ENCODE data around the gene HOXA4.

Gene HOXA4

DNA sequence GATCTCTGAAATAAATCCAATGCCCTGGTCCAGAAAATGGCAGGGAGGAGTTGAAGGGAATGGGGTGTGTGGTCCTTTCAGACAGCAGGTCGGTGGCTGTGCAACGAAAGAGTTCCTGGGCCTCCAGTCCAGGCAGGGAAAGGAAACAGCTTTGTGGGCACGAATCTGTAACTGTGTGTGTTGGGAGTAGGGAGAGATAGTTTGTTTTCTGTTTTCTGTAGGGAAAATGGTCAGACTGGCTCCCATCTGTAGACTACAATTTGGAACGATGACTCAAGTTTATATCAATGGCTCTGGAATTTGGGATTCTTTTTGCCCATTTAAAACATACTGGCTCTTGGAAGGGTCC lies 37.3 kb upstream of the HOXA4 start:
- no peaks in the 10 kb centered on the region for H3K36me3 ChIP-seq (ENCODE audit: control insufficient read depth, insufficient read depth, low read length)
- no peak overlapping the region for H3K9ac ChIP-seq (ENCODE audit: low read depth, low read length)
- H3K4me1 ChIP-seq (ENCODE audit: control insufficient read depth, insufficient read depth, low read length) = no peaks in the 10 kb centered on the region
- H3K27me3 ChIP-seq (ENCODE audit: control insufficient read depth, insufficient read depth, low read length) = peaks cover 100% of the 10 kb centered on the region
- no peak overlapping the region for H3K27ac ChIP-seq (ENCODE audit: low read depth, low read length)
- no peak overlapping the region for H3K4me3 ChIP-seq (ENCODE audit: low read depth, low read length)
- H3K9me3 ChIP-seq (ENCODE audit: control insufficient read depth, insufficient read depth, low read length) = no peaks in the 10 kb centered on the region

- Histone ChIP-seq H3K4me3 (ENCODE audit: low read depth, low read length) (no peak overlapping the region), H3K27me3 (ENCODE audit: control insufficient read depth, insufficient read depth, low read length) (peaks cover 100% of the 10 kb centered on the region), H3K9me3 (ENCODE audit: control insufficient read depth, insufficient read depth, low read length) (no peaks in the 10 kb centered on the region), H3K4me1 (ENCODE audit: control insufficient read depth, insufficient read depth, low read length) (no peaks in the 10 kb centered on the region), H3K9ac (ENCODE audit: low read depth, low read length) (no peak overlapping the region), H3K36me3 (ENCODE audit: control insufficient read depth, insufficient read depth, low read length) (no peaks in the 10 kb centered on the region), H3K27ac (ENCODE audit: low read depth, low read length) (no peak overlapping the region)
These were observed 36.3 kb upstream of the HOXA4 start for GRCh38 chr7:27166531-27167505.

- H3K4me1 ChIP-seq (ENCODE audit: control insufficient read depth, insufficient read depth, low read length) = no peaks in the 10 kb centered on the region
- H3K9ac ChIP-seq (ENCODE audit: low read depth, low read length) = no peak overlapping the region
- no peaks in the 10 kb centered on the region for H3K36me3 ChIP-seq (ENCODE audit: control insufficient read depth, insufficient read depth, low read length)
- H3K9me3 ChIP-seq (ENCODE audit: control insufficient read depth, insufficient read depth, low read length) = no peaks in the 10 kb centered on the region
- H3K27ac ChIP-seq (ENCODE audit: low read depth, low read length) = no peak overlapping the region
- peaks cover 100% of the 10 kb centered on the region for H3K27me3 ChIP-seq (ENCODE audit: control insufficient read depth, insufficient read depth, low read length)
- no peak overlapping the region for H3K4me3 ChIP-seq (ENCODE audit: low read depth, low read length)
These were observed 35.5 kb upstream of the HOXA4 start for GRCh38 chr7:27165996-27166530.

DNA sequence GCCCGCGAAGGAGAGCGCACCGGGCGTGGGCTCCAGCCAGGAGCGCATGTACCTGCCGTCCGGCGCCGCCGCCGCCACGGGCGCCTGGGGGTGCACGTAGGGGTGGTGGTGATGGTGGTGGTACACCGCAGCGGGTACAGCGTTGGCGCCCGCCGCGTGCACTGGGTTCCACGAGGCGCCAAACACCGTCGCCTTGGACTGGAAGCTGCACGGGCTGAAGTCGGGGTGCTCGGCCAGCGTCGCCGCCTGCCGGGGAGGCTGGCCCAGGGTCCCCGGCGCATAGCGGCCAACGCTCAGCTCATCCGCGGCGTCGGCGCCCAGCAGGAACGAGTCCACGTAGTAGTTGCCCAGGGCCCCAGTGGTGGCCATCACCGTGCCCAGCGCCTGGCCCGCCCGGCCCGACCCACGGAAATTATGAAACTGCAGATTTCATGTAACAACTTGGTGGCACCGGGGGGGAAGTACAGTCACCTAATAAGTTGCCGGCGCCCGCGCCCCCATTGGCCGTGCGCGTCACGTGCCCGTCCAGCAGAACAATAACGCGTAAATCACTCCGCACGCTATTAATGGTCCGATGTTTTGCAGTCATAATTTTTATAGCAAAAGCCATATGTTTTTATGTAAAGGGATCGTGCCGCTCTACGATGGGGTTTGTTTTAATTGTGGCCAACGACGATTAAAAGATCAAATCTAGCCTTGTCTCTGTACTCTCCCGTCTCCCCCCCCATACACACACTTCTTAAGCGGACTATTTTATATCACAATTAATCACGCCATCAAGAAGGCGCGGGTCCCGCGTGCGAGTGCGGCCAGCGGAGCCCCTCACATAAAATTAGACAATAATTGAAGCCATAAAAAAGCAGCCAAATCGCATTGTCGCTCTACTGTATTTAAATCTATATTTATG lies 34.8 kb upstream of the HOXA4 start, which contains the start of gene HOXA9:
TSS of gene HOXA9 (minus strand) at position 449 of the 907 bp plus-strand sequence. CDS start at position 369, 80 bp downstream.
- H3K9ac ChIP-seq (ENCODE audit: low read depth, low read length) = no peak within 1 kb of the TSS
- peaks cover 100% of the 10 kb centered on the region for H3K27me3 ChIP-seq (ENCODE audit: control insufficient read depth, insufficient read depth, low read length)
- no peaks in the 10 kb centered on the region for H3K36me3 ChIP-seq (ENCODE audit: control insufficient read depth, insufficient read depth, low read length)
- H3K4me1 ChIP-seq (ENCODE audit: control insufficient read depth, insufficient read depth, low read length) = no peaks in the 10 kb centered on the region
- no peak within 1 kb of the TSS for H3K27ac ChIP-seq (ENCODE audit: low read depth, low read length)
- H3K9me3 ChIP-seq (ENCODE audit: control insufficient read depth, insufficient read depth, low read length) = no peaks in the 10 kb centered on the region
- H3K4me3 ChIP-seq (ENCODE audit: low read depth, low read length) = no peak within 1 kb of the TSS

- Histone ChIP-seq H3K9me3 (ENCODE audit: control insufficient read depth, insufficient read depth, low read length) (no peaks in the 10 kb centered on the region), H3K27me3 (ENCODE audit: control insufficient read depth, insufficient read depth, low read length) (peaks cover 100% of the 10 kb centered on the region), H3K27ac (ENCODE audit: low read depth, low read length) (no peak overlapping the region), H3K9ac (ENCODE audit: low read depth, low read length) (no peak overlapping the region), H3K36me3 (ENCODE audit: control insufficient read depth, insufficient read depth, low read length) (no peaks in the 10 kb centered on the region), H3K4me3 (ENCODE audit: low read depth, low read length) (no peak overlapping the region), H3K4me1 (ENCODE audit: control insufficient read depth, insufficient read depth, low read length) (no peaks in the 10 kb centered on the region)
These were observed 34.0 kb upstream of the HOXA4 start for GRCh38 chr7:27164367-27165088.

DNA sequence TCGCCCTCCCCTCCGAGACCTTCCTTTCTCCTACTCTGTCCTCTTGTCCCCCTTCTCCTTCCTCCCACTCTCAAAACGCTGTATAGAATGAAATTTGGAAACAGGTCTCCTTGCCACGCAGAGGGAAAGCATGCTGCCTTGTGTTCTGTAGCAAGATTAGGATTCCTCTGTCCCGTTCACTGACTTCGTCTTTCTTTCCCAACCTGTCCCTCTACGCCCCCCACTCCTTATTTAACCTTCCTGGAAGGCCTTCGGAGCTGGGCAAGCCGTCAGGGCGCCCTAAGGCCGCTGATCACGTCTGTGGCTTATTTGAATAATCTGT lies 33.4 kb upstream of the HOXA4 start:
- peaks cover 100% of the 10 kb centered on the region for H3K27me3 ChIP-seq (ENCODE audit: control insufficient read depth, insufficient read depth, low read length)
- H3K36me3 ChIP-seq (ENCODE audit: control insufficient read depth, insufficient read depth, low read length) = no peaks in the 10 kb centered on the region
- no peaks in the 10 kb centered on the region for H3K9me3 ChIP-seq (ENCODE audit: control insufficient read depth, insufficient read depth, low read length)
- H3K9ac ChIP-seq (ENCODE audit: low read depth, low read length) = no peak overlapping the region
- no peak overlapping the region for H3K4me3 ChIP-seq (ENCODE audit: low read depth, low read length)
- no peaks in the 10 kb centered on the region for H3K4me1 ChIP-seq (ENCODE audit: control insufficient read depth, insufficient read depth, low read length)
- H3K27ac ChIP-seq (ENCODE audit: low read depth, low read length) = no peak overlapping the region

- H3K4me3 ChIP-seq (ENCODE audit: low read depth, low read length) = no peak overlapping the region
These were observed 32.9 kb upstream of the HOXA4 start for GRCh38 chr7:27163288-27164044.

GRCh38 chr7:27162561-27163287 lies 32.2 kb upstream of the HOXA4 start:
- Histone ChIP-seq H3K9me3 (ENCODE audit: control insufficient read depth, insufficient read depth, low read length) (no peaks in the 10 kb centered on the region), H3K9ac (ENCODE audit: low read depth, low read length) (no peak overlapping the region), H3K27ac (ENCODE audit: low read depth, low read length) (no peak overlapping the region), H3K27me3 (ENCODE audit: control insufficient read depth, insufficient read depth, low read length) (peaks cover 100% of the 10 kb centered on the region), H3K36me3 (ENCODE audit: control insufficient read depth, insufficient read depth, low read length) (no peaks in the 10 kb centered on the region), H3K4me3 (ENCODE audit: low read depth, low read length) (no peak overlapping the region), H3K4me1 (ENCODE audit: control insufficient read depth, insufficient read depth, low read length) (no peaks in the 10 kb centered on the region)

More at GRCh38 chr7:27163288-27164044, 32.9 kb upstream of the HOXA4 start:
- no peaks in the 10 kb centered on the region for H3K36me3 ChIP-seq (ENCODE audit: control insufficient read depth, insufficient read depth, low read length)
- H3K27ac ChIP-seq (ENCODE audit: low read depth, low read length) = no peak overlapping the region
- H3K4me1 ChIP-seq (ENCODE audit: control insufficient read depth, insufficient read depth, low read length) = no peaks in the 10 kb centered on the region
- no peak overlapping the region for H3K9ac ChIP-seq (ENCODE audit: low read depth, low read length)
- H3K27me3 ChIP-seq (ENCODE audit: control insufficient read depth, insufficient read depth, low read length) = peaks cover 100% of the 10 kb centered on the region
- no peaks in the 10 kb centered on the region for H3K9me3 ChIP-seq (ENCODE audit: control insufficient read depth, insufficient read depth, low read length)

DNA sequence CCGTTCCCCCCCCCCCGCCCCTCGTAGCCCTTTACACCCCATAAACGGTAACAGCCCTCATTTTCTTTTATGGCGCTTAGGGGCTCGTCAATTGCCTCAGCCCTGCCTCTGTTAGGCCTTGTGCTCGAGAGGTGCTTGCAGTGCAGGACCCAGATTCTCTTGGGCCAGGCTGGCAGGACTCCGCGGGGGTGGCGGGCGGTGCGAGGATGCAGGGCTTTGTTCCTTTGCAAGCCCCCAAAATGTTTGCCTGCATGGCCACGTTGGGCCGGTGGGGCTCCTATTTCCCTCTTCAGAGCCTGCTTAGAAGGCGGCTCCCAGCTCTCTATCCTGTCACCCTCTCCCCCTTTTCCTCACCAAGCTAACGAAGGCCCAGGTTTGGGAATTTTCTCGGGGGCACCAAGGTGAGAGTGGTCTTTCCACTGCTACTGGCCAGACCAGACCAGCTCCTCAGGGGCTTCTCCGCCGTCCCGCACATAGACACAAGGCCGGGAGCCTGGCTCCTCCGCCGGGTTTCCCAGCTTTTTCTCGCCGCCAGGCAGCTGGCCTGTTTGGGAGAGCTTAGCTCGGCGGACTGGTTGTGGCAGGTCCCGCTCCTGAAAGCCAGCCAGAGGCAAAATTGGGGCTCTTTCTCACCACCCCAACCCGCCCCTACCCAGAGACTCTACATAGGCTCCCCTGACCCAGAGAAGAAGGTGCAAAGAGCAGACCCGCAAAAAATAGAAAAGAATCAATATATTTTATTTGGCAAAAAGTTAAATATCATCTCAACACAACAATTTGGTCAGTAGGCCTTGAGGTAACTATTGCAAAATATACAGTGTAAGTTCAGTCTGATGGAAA lies 31.4 kb upstream of the HOXA4 start:
- H3K36me3 ChIP-seq (ENCODE audit: control insufficient read depth, insufficient read depth, low read length) = no peaks in the 10 kb centered on the region
- no peak overlapping the region for H3K27ac ChIP-seq (ENCODE audit: low read depth, low read length)
- H3K27me3 ChIP-seq (ENCODE audit: control insufficient read depth, insufficient read depth, low read length) = peaks cover 100% of the 10 kb centered on the region
- H3K9ac ChIP-seq (ENCODE audit: low read depth, low read length) = no peak overlapping the region
- no peak overlapping the region for H3K4me3 ChIP-seq (ENCODE audit: low read depth, low read length)
- H3K9me3 ChIP-seq (ENCODE audit: control insufficient read depth, insufficient read depth, low read length) = peaks cover 3% of the 10 kb centered on the region; the same call in 1 of the 2 replicates
- no peaks in the 10 kb centered on the region for H3K4me1 ChIP-seq (ENCODE audit: control insufficient read depth, insufficient read depth, low read length)
